ENCODE results near the gene CDK8.

GRCh38 chr13:26325876-26326275 is 71.9 kb downstream of the CDK8 start:
- TF ChIP-seq CTCF (IDR thresholded peaks at IDR 0.05; ENCODE audit: insufficient read depth, low read length, poor library complexity, severe bottlenecking): no peak
- TF ChIP-seq EZH2phosphoT487 (conservative IDR thresholded peaks at IDR 0.05; ENCODE audit: low read length): no peak
